ENCODE results near the gene RAB38.

The RAB38 gene

DNA sequence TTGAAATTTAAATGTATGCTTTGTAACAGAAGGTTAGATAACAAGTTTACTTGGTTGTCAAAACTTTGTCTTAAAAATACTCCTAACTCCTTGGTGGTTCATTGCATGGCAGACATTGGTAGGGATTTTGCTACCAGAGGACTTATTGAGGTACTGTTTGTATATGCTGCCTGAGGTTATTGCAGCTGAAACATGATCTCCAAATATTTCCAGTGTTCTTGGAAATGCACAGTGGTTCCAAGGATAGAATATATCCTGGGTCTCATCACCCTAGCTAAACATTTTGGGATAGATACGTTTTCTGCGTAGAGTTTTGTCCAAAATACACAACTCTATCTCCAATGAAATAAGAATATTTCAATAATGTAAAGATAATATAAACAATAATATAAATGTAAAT is 109.2 kb downstream of the RAB38 start:
- TF ChIP-seq, protein P1, sequence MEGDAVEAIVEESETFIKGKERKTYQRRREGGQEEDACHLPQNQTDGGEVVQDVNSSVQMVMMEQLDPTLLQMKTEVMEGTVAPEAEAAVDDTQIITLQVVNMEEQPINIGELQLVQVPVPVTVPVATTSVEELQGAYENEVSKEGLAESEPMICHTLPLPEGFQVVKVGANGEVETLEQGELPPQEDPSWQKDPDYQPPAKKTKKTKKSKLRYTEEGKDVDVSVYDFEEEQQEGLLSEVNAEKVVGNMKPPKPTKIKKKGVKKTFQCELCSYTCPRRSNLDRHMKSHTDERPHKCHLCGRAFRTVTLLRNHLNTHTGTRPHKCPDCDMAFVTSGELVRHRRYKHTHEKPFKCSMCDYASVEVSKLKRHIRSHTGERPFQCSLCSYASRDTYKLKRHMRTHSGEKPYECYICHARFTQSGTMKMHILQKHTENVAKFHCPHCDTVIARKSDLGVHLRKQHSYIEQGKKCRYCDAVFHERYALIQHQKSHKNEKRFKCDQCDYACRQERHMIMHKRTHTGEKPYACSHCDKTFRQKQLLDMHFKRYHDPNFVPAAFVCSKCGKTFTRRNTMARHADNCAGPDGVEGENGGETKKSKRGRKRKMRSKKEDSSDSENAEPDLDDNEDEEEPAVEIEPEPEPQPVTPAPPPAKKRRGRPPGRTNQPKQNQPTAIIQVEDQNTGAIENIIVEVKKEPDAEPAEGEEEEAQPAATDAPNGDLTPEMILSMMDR (IDR thresholded peaks at IDR 0.05; ENCODE audit: borderline replicate concordance, insufficient read depth, low read depth, low read length) = no peak
- H3K4me3 ChIP-seq (ENCODE audit: low read depth, low read length) = no peak overlapping the region

DNA sequence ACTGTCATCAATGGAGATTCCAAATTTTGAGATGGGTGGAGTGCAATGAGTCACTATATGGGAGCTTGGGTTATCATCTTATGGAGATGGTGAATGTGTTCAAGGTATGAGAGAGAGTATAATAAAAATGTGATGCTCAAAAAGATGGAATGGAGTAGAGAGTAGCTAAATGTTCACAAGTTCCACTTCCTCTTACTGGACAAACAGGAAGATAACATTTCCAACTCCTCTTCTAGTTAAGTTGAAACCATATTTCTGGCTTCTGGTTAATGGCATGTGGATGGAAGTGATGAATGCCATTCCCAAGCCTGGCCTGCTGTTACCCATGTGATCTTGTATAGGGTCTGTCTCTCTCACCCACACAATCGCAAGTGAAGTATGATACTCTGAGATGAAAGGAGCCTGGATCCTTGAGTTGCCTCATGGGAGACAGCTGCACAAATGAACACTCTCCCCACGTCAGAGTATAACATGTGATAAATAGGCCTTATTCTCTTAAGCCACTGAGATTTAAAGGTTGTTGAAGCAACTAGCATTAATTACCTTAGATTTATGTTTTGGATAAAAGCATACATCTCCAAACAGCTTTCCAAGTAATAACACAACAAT is 111.0 kb downstream of the RAB38 start:
- no peak overlapping the region for H3K4me3 ChIP-seq (ENCODE audit: low read depth, low read length)
- TF ChIP-seq, protein P1 (IDR thresholded peaks at IDR 0.05; ENCODE audit: borderline replicate concordance, insufficient read depth, low read depth, low read length) = no peak

All from GM12875 (cell line).